ENCODE results near the gene ABHD4.

DNA sequence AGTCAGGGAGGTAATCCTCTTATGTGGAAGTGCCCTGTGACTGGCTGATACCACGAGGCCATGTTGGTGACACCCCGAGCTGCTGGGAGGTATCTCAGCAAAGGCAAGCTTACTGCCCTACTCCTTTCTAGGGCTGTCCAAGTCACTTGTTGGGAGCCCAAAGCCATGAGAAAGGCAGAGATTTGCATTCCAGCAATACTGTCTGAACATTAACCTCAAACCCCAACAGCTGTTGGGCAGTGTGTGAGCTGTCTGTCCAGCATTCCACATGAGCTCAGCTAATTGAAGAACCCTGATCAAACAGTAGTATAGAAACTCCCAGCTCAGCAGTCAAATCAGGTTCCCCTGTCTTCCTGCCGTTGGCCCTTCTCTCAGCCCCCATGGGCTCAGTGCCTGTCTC, 9.2 kb downstream of the ABHD4 start:
- TF ChIP-seq, protein P1, sequence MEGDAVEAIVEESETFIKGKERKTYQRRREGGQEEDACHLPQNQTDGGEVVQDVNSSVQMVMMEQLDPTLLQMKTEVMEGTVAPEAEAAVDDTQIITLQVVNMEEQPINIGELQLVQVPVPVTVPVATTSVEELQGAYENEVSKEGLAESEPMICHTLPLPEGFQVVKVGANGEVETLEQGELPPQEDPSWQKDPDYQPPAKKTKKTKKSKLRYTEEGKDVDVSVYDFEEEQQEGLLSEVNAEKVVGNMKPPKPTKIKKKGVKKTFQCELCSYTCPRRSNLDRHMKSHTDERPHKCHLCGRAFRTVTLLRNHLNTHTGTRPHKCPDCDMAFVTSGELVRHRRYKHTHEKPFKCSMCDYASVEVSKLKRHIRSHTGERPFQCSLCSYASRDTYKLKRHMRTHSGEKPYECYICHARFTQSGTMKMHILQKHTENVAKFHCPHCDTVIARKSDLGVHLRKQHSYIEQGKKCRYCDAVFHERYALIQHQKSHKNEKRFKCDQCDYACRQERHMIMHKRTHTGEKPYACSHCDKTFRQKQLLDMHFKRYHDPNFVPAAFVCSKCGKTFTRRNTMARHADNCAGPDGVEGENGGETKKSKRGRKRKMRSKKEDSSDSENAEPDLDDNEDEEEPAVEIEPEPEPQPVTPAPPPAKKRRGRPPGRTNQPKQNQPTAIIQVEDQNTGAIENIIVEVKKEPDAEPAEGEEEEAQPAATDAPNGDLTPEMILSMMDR (IDR thresholded peaks at IDR 0.05), result no peak
- TF ChIP-seq EP300 (IDR thresholded peaks at IDR 0.05) (no peak), POLR2A (IDR thresholded peaks at IDR 0.05; ENCODE audit: low read depth) (no peak)
